Erythroblast (primary cell): ENCODE data around the gene IMMP2L.

Experiments
- GATA1 ChIP-seq: IDR thresholded peaks from 2 replicates; pipeline ENCODE4 v1.6.1; 2011; ENCODE audit warnings: low read depth, mild to moderate bottlenecking, control low read depth, low read length, moderate library complexity
- POLR2A ChIP-seq: IDR thresholded peaks from 2 replicates; pipeline ENCODE4 v1.6.1; 2011; ENCODE audit warnings: mild to moderate bottlenecking, low read length

GRCh38 chr7:110853263-110853662, 709.0 kb downstream of the IMMP2L start:
- TF ChIP-seq POLR2A (no peak), GATA1 (no peak)
